DND-41 (cell line): Measurements from ENCODE around the gene RBMX.

Experiments used
- ATAC-seq: fragments of 200-7000 bp; cut with Tn5 transposase; 3 replicates; pipeline ENCODE4 v1.9.1; 2021; ENCODE audit warnings: low read depth; ENCODE audit not compliant: insufficient read depth
- DNase-seq: peaks from one replicate; pipeline ENCODE4 v3.0.0-alpha.2; 2020
- H2AFZ ChIP-seq: 2 replicates; pipeline ENCODE4 v1.6.0; 2012; ENCODE audit warnings: low read depth, low read length
- H3K27ac ChIP-seq: 2 replicates; pipeline ENCODE4 v1.5.1; 2012; ENCODE audit warnings: low read length, inconsistent platforms
- H3K27me3 ChIP-seq: fragments of 200-600 bp; sonication (generic); 2 replicates; pipeline ENCODE4 v1.6.0; 2012; ENCODE audit warnings: low read length, mild to moderate bottlenecking, inconsistent platforms; ENCODE audit not compliant: insufficient read depth, poor library complexity
- H3K36me3 ChIP-seq: 2 replicates; pipeline ENCODE4 v1.5.1; 2012; ENCODE audit warnings: low read length, inconsistent platforms; ENCODE audit not compliant: insufficient read depth
- H3K4me1 ChIP-seq: 2 replicates; pipeline ENCODE4 v1.5.1; 2012; ENCODE audit warnings: mild to moderate bottlenecking, low read length; ENCODE audit not compliant: insufficient read depth
- H3K4me2 ChIP-seq: 2 replicates; pipeline ENCODE4 v1.6.0; 2012; ENCODE audit warnings: mild to moderate bottlenecking, moderate library complexity, low read length, inconsistent platforms; ENCODE audit not compliant: insufficient read depth
- H3K4me3 ChIP-seq, 2 experiments: fragments of 200-600 bp in 1 of 2; shearing (Covaris generic) in 1 of 2; 2 replicates each; pipeline ENCODE4 v1.5.1; 2012 to 2016; ENCODE audit warnings: inconsistent platforms in 2 of 2, low read length in 2 of 2, mild to moderate bottlenecking in 2 of 2, low read depth in 1 of 2, moderate library complexity in 1 of 2
- H3K79me2 ChIP-seq: 2 replicates; pipeline ENCODE4 v1.6.0; 2012; ENCODE audit warnings: low read length, inconsistent platforms; ENCODE audit not compliant: insufficient read depth
- H3K9ac ChIP-seq: 2 replicates; pipeline ENCODE4 v1.6.0; 2012; ENCODE audit warnings: low read depth, mild to moderate bottlenecking, inconsistent platforms, low read length, moderate library complexity
- H3K9me3 ChIP-seq: 2 replicates; pipeline ENCODE4 v1.5.1; 2012; ENCODE audit warnings: low read length, moderate library complexity, mild to moderate bottlenecking, inconsistent platforms; ENCODE audit not compliant: insufficient read depth, severe bottlenecking
- H4K20me1 ChIP-seq: 2 replicates; pipeline ENCODE4 v1.6.0; 2012; ENCODE audit warnings: low read length; ENCODE audit not compliant: insufficient read depth
- CTCF ChIP-seq: IDR thresholded peaks from 2 replicates; pipeline ENCODE4 v1.5.1; 2012; ENCODE audit warnings: borderline replicate concordance, low read length, moderate library complexity, mild to moderate bottlenecking; ENCODE audit not compliant: poor library complexity, severe bottlenecking; ENCODE audit errors: extremely low read depth
- EZH2 ChIP-seq: IDR thresholded peaks from 3 replicates; pipeline ENCODE4 v1.6.1; 2012; ENCODE audit warnings: borderline replicate concordance, low read depth, mild to moderate bottlenecking, moderate library complexity, low read length, inconsistent platforms; ENCODE audit not compliant: severe bottlenecking

RBMX gene

GRCh38 chrX:136911253-136911652 lies 30.7 kb upstream of the RBMX start:
- Histone ChIP-seq H2AFZ (no peak overlapping the region), H3K4me2 (peak overlapping the region; percentile 85)

DNA sequence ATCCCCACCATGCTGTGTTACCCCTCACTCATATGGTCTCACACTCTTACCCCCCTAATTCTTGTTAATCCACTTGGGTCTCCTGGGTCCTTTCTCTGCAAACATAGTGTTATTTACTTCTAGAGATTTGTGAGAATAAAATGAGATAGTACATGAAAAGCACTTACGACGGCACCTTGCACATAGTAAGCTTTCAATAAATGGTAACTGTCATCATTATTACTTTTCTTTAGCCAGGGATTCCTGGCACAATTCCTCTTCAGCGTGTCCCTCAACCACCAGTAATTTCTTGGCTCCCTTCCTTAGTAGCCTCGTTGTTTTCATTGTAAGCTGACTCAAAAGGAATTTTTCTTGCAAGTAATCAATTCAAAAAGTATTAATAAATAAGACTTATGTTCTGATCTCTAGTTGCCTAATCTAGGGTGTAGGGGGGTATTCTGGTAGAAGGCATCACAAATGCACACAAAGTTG lies 30.1 kb upstream of the RBMX start:
- Histone ChIP-seq H3K27ac (peak overlapping the region; percentile 78), H3K4me2 (peak overlapping the region; percentile 85), H3K79me2 (no peaks in the 10 kb centered on the region; the same call in 1 of the 2 replicates), H4K20me1 (no peaks in the 10 kb centered on the region), H3K4me1 (peaks cover 25% of the 10 kb centered on the region), H3K4me3 (peak overlapping the region in 1 of 2 experiments; percentile 84; a peak in 2 of 4 replicates), H3K9me3 (no peaks in the 10 kb centered on the region), H2AFZ (peak overlapping the region; percentile 76), H3K27me3 (no peaks in the 10 kb centered on the region), H3K9ac (peak overlapping the region; percentile 69), H3K36me3 (no peaks in the 10 kb centered on the region)
- DNase-seq = no peak
- TF ChIP-seq CTCF = no peak
- ATAC-seq = no peak

More at GRCh38 chrX:136911253-136911652, 30.7 kb upstream of the RBMX start:
- H3K36me3 ChIP-seq = no peaks in the 10 kb centered on the region
- H4K20me1 ChIP-seq = no peaks in the 10 kb centered on the region
- H3K9me3 ChIP-seq = no peaks in the 10 kb centered on the region
- no peak overlapping the region for H3K9ac ChIP-seq
- peaks cover 25% of the 10 kb centered on the region for H3K4me1 ChIP-seq
- no peaks in the 10 kb centered on the region for H3K27me3 ChIP-seq
- DNase-seq (no peak), ATAC-seq (no peak)
- H3K27ac ChIP-seq = no peak overlapping the region
- no peak overlapping the region for H3K4me3 ChIP-seq
- no peaks in the 10 kb centered on the region; the same call in 1 of the 2 replicates for H3K79me2 ChIP-seq
- TF ChIP-seq CTCF = no peak
- TF ChIP-seq EZH2 = no peak

DNA sequence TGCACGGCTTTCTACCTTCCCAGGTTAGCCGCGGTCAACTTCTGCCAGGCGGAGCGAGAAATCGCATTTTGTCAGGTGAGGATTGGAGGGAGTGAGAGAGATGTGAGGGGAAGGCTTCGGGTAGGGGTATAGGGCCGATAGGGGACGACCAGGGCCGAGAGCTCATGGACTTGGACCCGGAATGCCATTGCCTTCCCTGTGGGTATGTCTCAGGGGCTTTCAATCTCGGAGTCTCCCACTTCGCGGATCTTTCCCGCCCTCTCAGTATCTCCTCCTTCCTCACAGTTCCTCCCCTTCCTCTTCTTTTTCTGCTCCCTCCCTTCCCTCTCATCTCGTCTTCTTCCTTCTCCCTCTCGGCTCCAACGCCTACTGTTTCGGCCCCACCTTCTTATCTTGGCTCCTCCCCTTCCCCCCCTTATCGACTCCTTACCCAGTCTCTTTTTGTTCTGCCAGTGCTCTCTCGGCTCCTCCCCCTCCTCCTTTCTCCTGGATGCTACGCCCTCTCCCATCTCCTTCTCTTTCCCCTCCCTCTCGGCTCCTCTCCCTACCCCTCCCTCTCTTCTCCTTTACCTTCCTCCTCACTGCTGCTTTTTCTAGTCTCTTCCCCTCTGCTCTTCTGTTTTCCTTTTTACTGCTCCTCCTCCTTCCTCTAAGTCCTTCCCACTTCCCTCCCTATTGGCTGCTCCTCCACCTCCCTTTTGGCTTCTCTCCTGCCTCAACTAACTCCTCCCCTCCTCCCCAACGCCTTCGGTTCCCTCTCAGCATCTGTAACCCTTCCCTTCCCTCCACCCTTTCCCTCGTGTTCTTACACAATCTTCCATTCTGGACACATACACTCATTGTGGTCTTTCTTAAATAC lies 29.4 kb upstream of the RBMX start:
- Histone ChIP-seq H3K4me1 (peaks cover 25% of the 10 kb centered on the region), H3K27ac (peak overlapping the region; percentile 78)

More for the DNA sequence above, 29.4 kb upstream of the RBMX start:
- H3K36me3 ChIP-seq = no peaks in the 10 kb centered on the region
- H3K79me2 ChIP-seq = no peaks in the 10 kb centered on the region; the same call in 1 of the 2 replicates
- no peaks in the 10 kb centered on the region for H4K20me1 ChIP-seq
- H2AFZ ChIP-seq = peak overlapping the region; percentile 76
- H3K9me3 ChIP-seq = no peaks in the 10 kb centered on the region
- H3K9ac ChIP-seq = peak overlapping the region; percentile 69
- DNase-seq (peak; percentile 88), ATAC-seq (peak; percentile 77)
- TF ChIP-seq EZH2 (no peak), CTCF (no peak)
- no peaks in the 10 kb centered on the region for H3K27me3 ChIP-seq
- peak overlapping the region; percentile 51 to 84; a peak in 3 of 4 replicates for H3K4me3 ChIP-seq
- H3K4me2 ChIP-seq = peak overlapping the region; percentile 85
